Ectodermal cell (in vitro differentiated cells): ENCODE results near the gene FAR2.

Source experiments
- H3K27ac ChIP-seq: 2 replicates; pipeline ENCODE4 v1.7.0; 2013; ENCODE audit warnings: mild to moderate bottlenecking, low read depth, low read length; ENCODE audit not compliant: insufficient read depth, poor library complexity, severe bottlenecking
- H3K27me3 ChIP-seq: 2 replicates; pipeline ENCODE4 v1.7.0; 2013; ENCODE audit warnings: mild to moderate bottlenecking, low read length; ENCODE audit not compliant: insufficient read depth, control insufficient read depth, poor library complexity, severe bottlenecking
- H3K36me3 ChIP-seq: one replicate; pipeline ENCODE4 v1.7.0; 2013; ENCODE audit warnings: low read length; ENCODE audit not compliant: control insufficient read depth, insufficient read depth
- H3K4me1 ChIP-seq: one replicate; pipeline ENCODE4 v1.7.0; 2013; ENCODE audit warnings: low read length; ENCODE audit not compliant: control insufficient read depth, insufficient read depth
- H3K4me3 ChIP-seq: 2 replicates; pipeline ENCODE4 v1.7.0; 2013; ENCODE audit warnings: low read depth, low read length, control low read depth; ENCODE audit not compliant: insufficient read depth
- H3K9me3 ChIP-seq: 2 replicates; pipeline ENCODE4 v1.7.0; 2013; ENCODE audit warnings: mild to moderate bottlenecking, low read length, moderate library complexity; ENCODE audit not compliant: control insufficient read depth
- WGBS, 2 experiments: methylation state at CpG; one replicate each; pipeline ENCODE4 v1.1.7; 2013; ENCODE audit warnings: missing lambda C conversion rate in 2 of 2; 5-methylcytosine and 5-hydroxymethylcytosine counted together

The FAR2 gene

DNA sequence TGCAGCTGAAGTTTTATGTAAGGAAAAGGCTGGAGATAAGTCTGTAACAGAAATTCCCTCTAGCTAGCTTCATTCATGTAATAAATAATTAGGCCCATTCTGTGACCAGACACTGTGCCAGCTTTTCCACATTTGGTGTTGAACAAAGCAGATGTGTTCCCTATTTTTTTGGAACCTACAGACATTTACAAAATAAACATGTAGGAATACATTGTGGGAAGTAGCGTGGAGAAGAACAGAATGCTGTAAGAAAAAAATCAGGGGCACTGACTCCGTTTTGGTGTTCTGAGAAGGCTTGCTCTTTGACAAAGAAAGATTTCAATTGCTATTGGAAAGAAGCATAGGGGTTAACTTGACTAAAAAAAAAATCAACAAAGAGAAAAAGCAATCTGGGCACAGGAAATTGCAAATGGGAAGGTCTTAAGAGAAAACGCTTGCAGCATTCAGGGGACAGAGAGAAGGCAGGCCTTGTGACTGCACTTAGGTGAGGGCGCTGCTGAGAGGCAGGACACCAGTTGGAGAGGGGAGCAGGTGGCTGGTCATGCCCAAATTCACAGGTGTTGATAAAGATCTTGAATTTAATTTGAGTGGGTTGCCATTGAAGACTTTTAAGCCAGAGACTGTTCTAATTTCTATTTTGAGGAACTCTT is 4.0 kb downstream of the FAR2 start:
- Histone ChIP-seq H3K4me3 (no peak overlapping the region), H3K27ac (no peak overlapping the region), H3K4me1 (peaks cover 8% of the 10 kb centered on the region), H3K27me3 (peaks cover 31% of the 10 kb centered on the region), H3K36me3 (no peaks in the 10 kb centered on the region), H3K9me3 (no peaks in the 10 kb centered on the region)
- 46 to 47% methylated on average over 4 of the region's 4 CpGs for WGBS, 2 experiments

DNA sequence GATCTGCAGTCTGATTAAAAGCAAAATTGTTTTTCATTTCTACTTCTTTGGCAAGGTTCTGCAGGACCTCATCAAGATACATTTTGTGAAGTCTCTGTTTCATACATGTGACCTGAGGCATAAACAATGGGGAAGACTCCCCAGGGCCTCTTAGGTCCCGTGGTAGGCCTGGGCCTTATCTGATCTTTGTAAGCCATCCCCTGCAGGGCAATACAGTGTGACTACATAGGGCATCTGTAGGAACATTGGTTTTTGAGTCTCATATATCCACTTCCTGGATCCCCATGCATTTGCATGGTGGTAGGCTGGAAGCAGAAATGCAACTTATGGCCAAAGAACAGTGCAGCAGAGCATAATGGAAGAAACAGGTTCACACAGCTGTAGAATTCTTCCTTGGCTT is 6.0 kb downstream of the FAR2 start:
- H3K27me3 ChIP-seq: peaks cover 11% of the 10 kb centered on the region
- H3K4me1 ChIP-seq: peaks cover 4% of the 10 kb centered on the region
- no peaks in the 10 kb centered on the region for H3K9me3 ChIP-seq
- WGBS, 2 experiments: 53 to 57% methylated on average over 1 of the region's 1 CpG
- H3K36me3 ChIP-seq: no peaks in the 10 kb centered on the region
- H3K27ac ChIP-seq: no peak overlapping the region
- no peak overlapping the region for H3K4me3 ChIP-seq

GRCh38 chr12:29157486-29157946 is 8.4 kb downstream of the FAR2 start:
- Histone ChIP-seq H3K4me3 (no peak overlapping the region), H3K27me3 (no peaks in the 10 kb centered on the region), H3K9me3 (no peaks in the 10 kb centered on the region), H3K27ac (no peak overlapping the region), H3K4me1 (peaks cover 4% of the 10 kb centered on the region), H3K36me3 (no peaks in the 10 kb centered on the region)
- WGBS, 2 experiments: 73 to 93% methylated on average over 1 of the region's 1 CpG

- no peak overlapping the region for H3K4me3 ChIP-seq
- H3K9me3 ChIP-seq: no peaks in the 10 kb centered on the region
- no peaks in the 10 kb centered on the region for H3K27me3 ChIP-seq
- no peaks in the 10 kb centered on the region for H3K36me3 ChIP-seq
- H3K4me1 ChIP-seq: peaks cover 4% of the 10 kb centered on the region
- WGBS, 2 experiments: 97% methylated on average over 2 of the region's 2 CpGs
- H3K27ac ChIP-seq: no peak overlapping the region
Measured at GRCh38 chr12:29158115-29158763, 9.2 kb downstream of the FAR2 start.

DNA sequence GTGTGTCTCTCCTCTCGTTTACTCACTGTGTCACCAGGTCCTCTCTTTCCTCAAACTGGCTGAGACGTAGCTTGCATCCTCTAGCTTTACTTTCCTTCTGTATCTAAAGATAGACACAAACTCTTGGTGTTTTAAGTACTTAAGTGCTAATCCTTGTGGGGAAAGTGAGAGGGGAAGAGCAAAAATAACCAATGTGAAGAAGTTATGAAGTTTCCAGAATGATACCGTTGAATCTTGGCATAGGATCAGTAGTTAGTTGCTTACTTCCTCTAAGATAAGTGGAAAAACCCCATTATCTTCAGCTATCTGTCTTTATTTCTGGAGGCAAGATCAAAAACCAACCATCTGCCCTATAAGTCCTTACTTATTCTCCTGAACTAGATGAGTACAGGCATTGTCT is 10.6 kb downstream of the FAR2 start:
- Histone ChIP-seq H3K4me3 (no peak overlapping the region), H3K4me1 (peaks cover 4% of the 10 kb centered on the region), H3K27ac (no peak overlapping the region), H3K27me3 (no peaks in the 10 kb centered on the region), H3K9me3 (no peaks in the 10 kb centered on the region), H3K36me3 (no peaks in the 10 kb centered on the region)
- 88 to 96% methylated on average over 2 of the region's 3 CpGs for WGBS, 2 experiments

DNA sequence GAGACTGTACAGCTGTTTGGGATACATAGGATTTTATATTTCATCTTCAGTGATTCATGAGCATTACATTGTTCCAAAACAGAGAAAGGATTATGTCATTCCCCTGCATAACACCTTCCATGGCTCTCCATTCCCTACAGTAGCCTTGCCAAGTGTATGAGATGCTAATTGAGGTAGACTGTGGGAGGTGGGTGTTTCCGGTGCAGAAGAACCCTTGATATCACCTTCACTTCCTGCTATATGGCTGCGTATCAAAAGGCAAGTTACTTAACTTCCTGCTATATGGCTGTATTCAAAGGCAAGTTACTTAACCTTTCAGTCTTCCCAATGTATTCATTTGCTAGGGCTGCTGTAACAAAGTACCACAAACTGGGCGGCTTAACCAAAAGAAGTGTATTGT is 11.2 kb downstream of the FAR2 start:
- H3K27me3 ChIP-seq: no peaks in the 10 kb centered on the region
- no peak overlapping the region for H3K4me3 ChIP-seq
- peaks cover under 1% of the 10 kb centered on the region for H3K4me1 ChIP-seq
- WGBS, 2 experiments: 89 to 92% methylated on average over 3 of the region's 3 CpGs
- no peak overlapping the region for H3K27ac ChIP-seq
- no peaks in the 10 kb centered on the region for H3K36me3 ChIP-seq
- no peaks in the 10 kb centered on the region for H3K9me3 ChIP-seq

GRCh38 chr12:29163146-29163545 is 14.1 kb downstream of the FAR2 start:
- Histone ChIP-seq H3K9me3 (no peaks in the 10 kb centered on the region), H3K4me3 (no peak overlapping the region), H3K36me3 (no peaks in the 10 kb centered on the region), H3K27me3 (no peaks in the 10 kb centered on the region), H3K4me1 (no peaks in the 10 kb centered on the region), H3K27ac (no peak overlapping the region)
- WGBS, 2 experiments: 94 to 95% methylated on average over 3 to 4 of the region's 4 CpGs

GRCh38 chr12:29164477-29165393 is 15.7 kb downstream of the FAR2 start:
- no peaks in the 10 kb centered on the region for H3K27me3 ChIP-seq
- WGBS, 2 experiments: 95% methylated on average over 6 to 7 of the region's 7 CpGs
- no peak overlapping the region for H3K4me3 ChIP-seq

DNA sequence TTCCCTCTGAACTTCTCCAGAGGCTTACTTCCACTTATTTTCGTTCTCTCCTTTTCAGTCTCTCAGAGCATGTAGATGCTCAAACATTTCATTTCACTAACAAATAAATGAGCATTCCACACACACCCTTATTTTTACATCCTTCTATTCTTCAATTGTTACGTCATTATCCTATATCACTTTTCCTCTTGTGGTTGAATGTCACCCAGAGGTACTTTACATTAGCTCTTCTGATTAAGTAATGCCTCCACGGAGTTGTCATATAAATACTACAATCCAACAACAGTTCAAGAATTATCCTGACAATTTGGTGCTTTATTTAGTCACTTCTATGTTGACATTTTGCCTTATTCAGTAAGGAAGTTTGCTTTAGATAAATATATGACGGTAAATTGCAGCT is 18.4 kb downstream of the FAR2 start:
- H3K27me3 ChIP-seq: no peaks in the 10 kb centered on the region
- H3K36me3 ChIP-seq: peaks cover 4% of the 10 kb centered on the region
- no peak overlapping the region for H3K4me3 ChIP-seq
- WGBS, 2 experiments: 89 to 96% methylated on average over 4 of the region's 4 CpGs
- H3K27ac ChIP-seq: no peak overlapping the region
- H3K9me3 ChIP-seq: no peaks in the 10 kb centered on the region
- no peaks in the 10 kb centered on the region for H3K4me1 ChIP-seq

More at GRCh38 chr12:29164477-29165393, 15.7 kb downstream of the FAR2 start:
- Histone ChIP-seq H3K36me3 (no peaks in the 10 kb centered on the region), H3K27ac (no peak overlapping the region), H3K4me1 (no peaks in the 10 kb centered on the region), H3K9me3 (no peaks in the 10 kb centered on the region)

DNA sequence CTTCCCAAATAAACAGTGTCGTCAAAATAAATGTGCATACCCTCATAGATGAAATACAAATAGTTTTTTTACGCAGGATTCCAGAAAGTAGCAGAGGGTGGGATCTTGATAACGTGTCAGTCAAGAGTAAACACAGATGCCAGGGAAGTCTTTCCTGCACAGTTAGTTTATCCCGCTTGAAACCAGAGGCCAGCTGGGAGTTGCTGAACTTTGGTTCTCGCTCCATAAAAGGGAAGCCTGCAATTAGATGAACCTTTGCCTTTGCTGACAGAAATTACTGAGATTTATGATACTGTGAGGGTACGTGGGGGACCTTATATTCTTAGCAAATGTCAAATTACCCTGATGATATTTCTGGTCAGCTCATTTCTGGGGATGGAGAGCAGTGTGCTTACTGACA is 18.9 kb downstream of the FAR2 start:
- 94 to 95% methylated on average over 6 of the region's 6 CpGs for whole genome bisulfite sequencing, 2 experiments
- no peaks in the 10 kb centered on the region for H3K27me3 ChIP-seq
- H3K4me3 ChIP-seq: no peak overlapping the region

More for the DNA sequence above, 18.9 kb downstream of the FAR2 start:
- Histone ChIP-seq H3K36me3 (peaks cover 4% of the 10 kb centered on the region), H3K27ac (no peak overlapping the region), H3K4me1 (no peaks in the 10 kb centered on the region), H3K9me3 (no peaks in the 10 kb centered on the region)
